NCI-H187 (cell line): ENCODE results near the gene TMEM88.
A peak's percentile ranks its signal among the peaks of the same experiment; 100 is the strongest.

ENCODE experiments used
- DNase-seq, 2 experiments: peaks; one replicate each; lab custom pipeline; 2025; lab: John Stamatoyannopoulos, UW

Gene TMEM88

GRCh38 chr17:7833011-7833794 lies 21.7 kb upstream of the TMEM88 start:
- DNase-seq = no peak

DNA sequence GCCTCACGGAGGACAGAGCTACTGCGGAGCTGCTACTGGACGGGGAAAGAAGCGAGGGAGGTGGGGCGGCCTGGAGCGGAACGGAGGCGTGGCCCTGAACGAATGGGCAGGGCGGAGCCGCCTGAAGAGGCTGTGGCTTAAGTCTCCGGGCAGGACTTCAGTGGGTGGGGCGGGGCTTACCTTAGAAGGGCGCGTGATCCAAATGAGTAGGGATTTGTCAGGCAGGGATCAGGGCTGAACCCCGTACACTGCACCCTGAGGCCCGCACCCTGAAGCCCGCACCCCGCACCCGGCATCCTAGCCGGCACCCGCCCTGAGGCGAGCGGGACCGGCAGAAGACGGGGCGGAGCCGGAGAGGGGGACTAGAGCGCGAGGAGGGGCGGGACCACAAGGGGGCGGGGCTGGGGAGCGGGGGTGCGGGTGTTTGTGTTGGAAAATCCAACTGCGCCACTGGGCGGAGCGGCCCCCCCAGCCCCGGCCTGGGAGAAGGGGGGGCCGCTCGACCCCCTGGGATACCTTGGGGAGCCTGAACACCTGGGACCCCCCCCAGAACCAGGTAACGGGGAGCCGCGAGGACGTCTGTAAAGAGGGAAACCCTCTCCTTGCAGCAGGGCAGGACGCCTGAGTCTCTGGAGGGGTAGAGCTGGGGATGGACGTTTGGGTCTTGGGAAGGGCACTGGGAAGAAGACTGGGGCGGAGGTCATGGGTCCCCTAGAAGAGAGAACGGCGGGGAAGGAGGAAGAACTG lies 20.9 kb upstream of the TMEM88 start, which contains the start of gene KDM6B:
Gene KDM6B, plus strand, starts transcription at position 423 of the 747 bp plus-strand sequence. CDS start 11,338 bp downstream, outside the sequence.
- peak; percentile 54 to 73 for DNase-seq

GRCh38 chr17:7834542-7834956 lies 20.3 kb upstream of the TMEM88 start:
- DNase-seq = no peak

DNA sequence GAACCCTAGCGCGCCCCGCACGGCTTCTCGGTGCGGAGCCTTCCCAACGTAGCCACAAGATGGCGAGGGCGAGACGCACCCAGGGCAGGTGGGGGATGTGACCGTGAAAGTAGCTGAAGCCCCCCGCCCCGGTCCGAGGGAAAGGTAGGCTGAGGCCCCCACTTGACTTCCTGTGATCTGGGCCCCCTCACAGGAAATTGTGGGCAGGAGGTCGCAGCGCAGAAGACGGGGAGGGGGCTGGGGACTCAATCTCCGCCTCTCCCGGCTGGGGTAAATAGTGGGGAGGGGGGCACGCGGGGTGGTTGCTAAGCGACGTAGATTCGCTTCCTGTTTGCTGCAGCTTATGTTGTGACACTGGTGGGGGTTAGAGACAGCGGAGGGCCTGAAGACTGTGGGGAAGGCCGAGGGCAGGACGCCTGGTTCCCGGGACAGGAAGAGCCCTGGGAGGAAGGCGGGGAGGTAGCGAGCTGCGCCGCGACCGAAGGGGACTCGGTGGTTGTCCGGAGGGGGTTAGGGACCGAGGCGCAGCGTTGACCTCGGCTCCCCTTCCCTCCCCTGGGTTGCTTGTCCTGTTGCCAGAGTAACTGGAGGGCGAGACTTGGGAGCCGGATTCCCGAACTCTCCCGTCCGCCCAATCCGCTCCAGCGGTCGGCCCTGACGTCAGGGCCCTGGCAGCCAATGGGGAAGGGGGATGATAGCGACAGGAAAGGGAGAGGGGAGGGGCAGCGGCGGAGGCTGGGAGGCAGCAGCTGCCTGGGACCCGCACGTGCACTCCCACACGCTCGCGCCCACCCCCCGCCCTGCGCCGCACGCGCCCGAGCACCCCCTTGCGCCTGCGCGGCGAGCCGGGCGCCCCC lies 19.7 kb upstream of the TMEM88 start:
- DNase-seq = peak; percentile 66 to 88

DNA sequence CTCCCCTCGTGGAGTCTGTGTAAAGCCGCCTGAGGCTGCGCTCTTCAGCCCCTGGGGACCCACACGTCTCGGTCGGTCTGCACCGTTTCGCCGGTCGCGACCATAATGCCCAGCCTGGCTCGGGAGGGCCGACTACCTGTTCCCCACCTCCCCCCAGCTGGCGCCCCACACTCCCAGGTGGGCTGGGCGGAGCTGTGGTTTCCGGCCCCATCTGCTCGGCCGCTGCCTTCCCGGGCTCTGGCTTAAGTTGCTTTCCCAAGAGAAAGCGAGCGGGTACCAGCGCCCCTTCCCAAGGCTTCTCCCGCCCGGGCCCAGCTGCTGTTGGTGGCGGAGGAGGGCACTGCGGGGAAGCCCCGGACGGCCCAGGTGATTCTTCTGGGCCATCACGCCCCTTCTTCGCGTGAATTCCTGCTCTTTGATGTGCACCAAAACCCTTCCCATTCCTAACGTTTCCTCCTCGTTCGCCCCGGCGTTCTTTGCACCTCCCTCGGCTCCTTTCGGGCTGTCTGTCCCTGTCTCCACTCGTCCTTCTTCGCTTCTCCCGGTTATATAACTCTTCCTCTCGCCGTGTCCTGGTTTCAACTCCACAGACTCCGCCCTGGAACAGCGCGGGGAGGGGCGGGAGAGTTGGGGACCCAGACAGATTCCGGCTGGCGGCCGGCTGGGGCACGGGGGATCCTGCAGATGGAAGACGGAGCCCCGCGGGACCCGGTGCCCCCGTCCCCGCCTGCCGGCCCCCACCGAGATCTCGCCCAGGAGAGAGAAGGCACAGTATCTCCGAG lies 18.9 kb upstream of the TMEM88 start:
- DNase-seq = no peak

DNA sequence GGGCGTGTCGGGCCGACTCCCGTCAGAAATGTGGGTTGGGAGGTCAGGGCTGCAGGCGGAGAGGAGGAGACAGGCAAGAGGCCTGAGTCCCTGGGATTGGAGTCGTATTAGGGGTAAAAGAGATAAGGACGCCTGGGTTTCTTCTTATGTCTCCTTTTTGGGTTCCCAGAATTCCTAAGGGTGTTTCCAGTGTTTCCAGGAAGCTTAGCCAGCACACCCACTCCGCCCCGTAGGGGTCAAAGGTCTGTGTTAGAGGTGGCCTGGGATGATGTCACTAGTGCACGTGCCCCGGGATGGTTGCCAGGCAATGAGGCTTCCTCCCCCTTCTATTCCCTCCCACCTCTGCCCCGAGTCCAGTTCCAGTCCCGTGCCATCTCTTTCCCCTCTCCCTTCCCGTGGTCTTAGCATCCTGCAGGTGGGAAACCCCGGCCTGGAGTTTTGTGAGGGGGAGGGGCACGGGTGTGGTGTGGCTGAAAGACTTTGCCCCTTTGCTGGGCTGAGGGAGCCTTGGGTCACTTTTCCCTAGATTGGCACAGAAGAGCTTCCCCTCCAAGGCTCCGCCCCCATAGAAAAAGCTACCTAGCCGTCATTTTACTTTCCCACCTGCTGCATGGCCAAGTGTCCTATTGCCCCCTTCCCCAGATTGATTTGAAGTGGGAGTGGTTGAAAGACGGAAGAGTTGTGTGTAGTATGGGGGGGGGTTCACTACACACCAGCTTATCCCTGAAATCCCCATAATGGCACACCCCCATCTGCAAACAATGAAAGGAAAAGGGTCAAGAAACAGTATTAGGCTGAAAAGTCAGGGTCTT lies 18.1 kb upstream of the TMEM88 start:
- DNase-seq = peak; percentile 63 to 82

GRCh38 chr17:7837408-7838088 lies 17.3 kb upstream of the TMEM88 start:
- no peak for DNase-seq

GRCh38 chr17:7838090-7839075 lies 16.5 kb upstream of the TMEM88 start:
- DNase-seq = no peak

DNA sequence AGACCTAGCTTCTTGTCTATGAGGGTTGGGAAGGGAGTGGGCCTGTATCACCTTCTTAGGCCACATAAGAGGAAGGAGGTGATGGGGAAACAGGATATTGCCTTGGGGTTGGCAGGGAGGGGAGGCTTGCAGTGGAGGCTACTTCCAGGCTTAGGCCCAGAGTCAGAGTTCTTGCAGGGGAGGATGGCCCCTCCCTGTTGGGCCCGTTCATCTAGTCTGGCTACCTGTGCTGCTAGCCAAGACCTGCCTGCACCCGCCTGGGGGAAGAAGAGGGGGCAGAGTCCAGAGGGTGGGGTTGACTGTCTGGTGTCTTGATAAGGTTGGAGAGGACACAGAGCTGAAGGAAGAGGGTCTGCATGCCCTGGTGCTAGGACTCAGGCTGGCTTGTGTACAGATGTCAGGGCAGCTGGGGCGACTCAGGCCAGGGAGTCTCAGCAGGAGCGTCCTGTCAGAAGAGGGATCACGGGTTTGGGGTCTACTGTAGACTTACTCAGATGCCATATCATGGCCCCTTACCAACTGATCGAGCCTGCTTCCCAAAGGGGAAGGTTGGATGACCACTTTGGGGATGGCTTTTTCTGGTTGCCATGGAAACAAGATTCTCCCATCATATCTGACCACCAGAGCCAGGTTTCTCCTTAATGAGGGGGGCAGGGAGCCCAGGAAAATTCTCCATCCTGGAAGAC lies 15.5 kb upstream of the TMEM88 start:
- DNase-seq = no peak

GRCh38 chr17:7839876-7840261 lies 15.0 kb upstream of the TMEM88 start:
- DNase-seq = no peak

- no peak for DNase-seq
These were observed 14.4 kb upstream of the TMEM88 start for GRCh38 chr17:7840441-7840840.

GRCh38 chr17:7840875-7841274 lies 14.0 kb upstream of the TMEM88 start:
- DNase-seq = no peak

DNA sequence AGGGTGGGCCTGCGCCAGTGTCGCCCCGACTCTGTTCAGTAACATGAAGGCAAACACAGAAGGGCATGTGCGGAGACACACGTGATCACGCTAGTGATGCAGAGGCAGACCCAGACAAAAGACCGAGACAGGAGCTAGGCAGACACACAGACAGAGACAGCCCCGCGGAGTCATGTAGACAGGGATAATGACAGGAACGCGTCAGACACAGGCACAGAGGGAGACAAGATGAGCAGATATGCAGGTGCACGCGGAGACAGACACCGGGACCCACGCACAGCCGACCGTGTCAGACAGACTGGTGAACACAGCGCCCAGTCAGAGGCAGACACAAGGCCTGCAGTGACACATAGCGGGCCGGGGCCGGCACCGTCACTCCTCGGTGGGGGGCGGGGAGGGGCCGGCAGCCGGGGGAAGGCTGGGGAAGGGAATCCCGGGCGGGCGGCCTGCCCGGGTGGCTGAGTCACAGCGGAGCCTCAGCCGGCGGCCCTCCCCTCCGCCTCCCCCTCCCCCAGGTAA lies 13.4 kb upstream of the TMEM88 start:
- DNase-seq = peak in 1 of 2 experiments; percentile 52

- peak; percentile 59 to 74 for DNase-seq
These were observed 12.9 kb upstream of the TMEM88 start for GRCh38 chr17:7841915-7842379.

DNA sequence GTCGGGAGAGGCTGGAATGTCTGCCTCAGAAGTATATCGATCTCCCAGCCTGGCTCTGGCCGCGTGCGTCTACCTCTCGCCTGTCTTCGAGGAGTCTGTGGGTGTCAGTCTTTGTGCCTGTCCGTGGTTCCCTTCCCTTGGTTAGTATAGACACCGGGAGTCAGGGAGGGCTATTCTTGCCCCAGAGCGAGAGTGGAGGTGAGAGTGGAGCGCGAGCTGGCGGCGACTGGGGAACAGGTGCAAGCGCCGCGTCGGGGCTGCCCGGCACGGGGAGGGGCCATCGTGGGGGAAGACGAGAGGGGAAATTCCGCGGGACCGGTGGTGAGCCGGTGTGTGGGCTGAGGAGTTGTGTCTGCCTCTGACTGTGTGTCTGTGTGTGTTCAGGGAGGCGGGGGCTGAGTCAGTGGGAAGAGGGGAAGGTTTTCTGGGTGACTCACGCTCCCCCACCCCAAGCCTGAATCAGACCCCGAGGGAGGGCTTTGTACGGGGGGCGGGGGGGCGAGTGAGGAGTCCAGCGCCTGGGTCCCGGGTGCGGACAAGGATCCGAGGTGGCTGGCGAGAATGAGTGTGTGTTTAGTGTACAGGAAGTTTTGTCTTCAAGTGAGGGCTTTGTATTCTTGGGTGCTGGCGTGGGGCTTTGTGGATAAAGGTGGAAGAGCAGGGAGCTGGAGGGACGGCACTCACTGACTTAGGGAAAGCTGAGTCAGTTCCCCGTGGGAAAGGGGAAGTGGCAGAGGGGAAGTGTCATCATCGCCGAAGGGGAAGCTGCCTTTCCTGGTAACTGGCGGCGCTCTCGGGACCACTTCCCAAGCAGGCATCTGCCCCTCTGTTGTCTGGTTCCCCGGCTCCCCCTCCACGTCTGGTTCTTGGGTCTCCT lies 12.2 kb upstream of the TMEM88 start:
- DNase-seq = peak; percentile 5 to 30

GRCh38 chr17:7843257-7843535 lies 11.7 kb upstream of the TMEM88 start:
- DNase-seq = no peak
